ENCODE measurements around the gene SMIM21. TPM values are rescaled to one million over a fixed set of nuclear protein-coding genes. Genes with fewer than 3 reads are reported as not detected.

SMIM21 gene
- total and polyA plus RNA-seq, 8 donors, result not detected

DNA sequence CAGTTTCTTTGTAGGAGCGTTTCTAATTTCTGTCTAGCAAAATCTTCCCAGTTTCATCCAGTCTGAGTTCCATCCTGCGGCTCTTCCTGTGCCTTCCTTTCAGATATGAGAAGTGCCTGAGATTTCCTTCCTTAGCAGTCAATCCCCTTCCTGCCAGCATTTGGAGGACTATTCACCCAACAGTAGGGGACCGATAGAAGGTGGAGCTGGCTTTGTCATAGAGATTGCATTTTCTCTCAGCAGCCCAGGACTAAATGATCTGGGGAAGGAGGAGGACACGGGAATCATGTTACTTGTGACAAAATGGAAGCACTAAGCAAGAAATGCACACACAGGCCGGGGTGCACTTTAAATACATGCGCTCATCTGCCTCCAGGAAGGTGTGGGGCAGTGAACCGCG, 5.6 kb upstream of the SMIM21 start:
- TF ChIP-seq, protein P1, sequence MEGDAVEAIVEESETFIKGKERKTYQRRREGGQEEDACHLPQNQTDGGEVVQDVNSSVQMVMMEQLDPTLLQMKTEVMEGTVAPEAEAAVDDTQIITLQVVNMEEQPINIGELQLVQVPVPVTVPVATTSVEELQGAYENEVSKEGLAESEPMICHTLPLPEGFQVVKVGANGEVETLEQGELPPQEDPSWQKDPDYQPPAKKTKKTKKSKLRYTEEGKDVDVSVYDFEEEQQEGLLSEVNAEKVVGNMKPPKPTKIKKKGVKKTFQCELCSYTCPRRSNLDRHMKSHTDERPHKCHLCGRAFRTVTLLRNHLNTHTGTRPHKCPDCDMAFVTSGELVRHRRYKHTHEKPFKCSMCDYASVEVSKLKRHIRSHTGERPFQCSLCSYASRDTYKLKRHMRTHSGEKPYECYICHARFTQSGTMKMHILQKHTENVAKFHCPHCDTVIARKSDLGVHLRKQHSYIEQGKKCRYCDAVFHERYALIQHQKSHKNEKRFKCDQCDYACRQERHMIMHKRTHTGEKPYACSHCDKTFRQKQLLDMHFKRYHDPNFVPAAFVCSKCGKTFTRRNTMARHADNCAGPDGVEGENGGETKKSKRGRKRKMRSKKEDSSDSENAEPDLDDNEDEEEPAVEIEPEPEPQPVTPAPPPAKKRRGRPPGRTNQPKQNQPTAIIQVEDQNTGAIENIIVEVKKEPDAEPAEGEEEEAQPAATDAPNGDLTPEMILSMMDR (IDR thresholded peaks at IDR 0.05), result no peak
- Histone ChIP-seq H3K4me3 (no peak overlapping the region), H3K27ac (no peak overlapping the region), H3K36me3 (no peaks in the 10 kb centered on the region), H3K9me3 (no peaks in the 10 kb centered on the region), H3K27me3 (peaks cover 0 to 20% of the 10 kb centered on the region in 2 donors), H3K4me1 (no peaks in the 10 kb centered on the region)
- ATAC-seq, result no peak
- no peak for DNase-seq
- intact Hi-C loops (cut with DNase I), result no loop called here

DNA sequence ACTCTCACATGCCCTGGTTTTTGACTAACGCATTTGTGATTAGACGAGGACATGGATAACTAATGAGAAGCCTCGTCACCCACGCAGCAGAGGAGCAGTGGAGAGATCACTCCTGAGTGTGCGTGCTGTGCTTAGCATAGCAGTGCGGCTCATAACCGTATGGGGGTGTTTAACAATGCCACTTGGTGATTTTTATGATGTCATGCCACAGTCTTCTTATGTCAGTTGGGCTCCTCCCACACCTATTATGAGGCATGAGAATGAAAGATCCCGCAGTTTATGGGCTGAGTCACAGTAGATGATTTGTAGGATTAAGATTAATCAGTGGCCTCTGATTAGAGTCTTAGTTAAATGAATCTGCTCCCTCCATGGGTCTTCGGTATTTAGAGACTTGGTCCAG, 2.5 kb upstream of the SMIM21 start:
- TF ChIP-seq, protein P1 (IDR thresholded peaks at IDR 0.05), result no peak
- H3K9me3 ChIP-seq, result no peaks in the 10 kb centered on the region
- DNase-seq, result no peak
- no peaks in the 10 kb centered on the region for H3K36me3 ChIP-seq
- H3K4me1 ChIP-seq, result no peaks in the 10 kb centered on the region
- H3K27ac ChIP-seq, result no peak overlapping the region
- no peak for ATAC-seq
- H3K4me3 ChIP-seq, result no peak overlapping the region
- intact Hi-C loops (cut with DNase I), result no loop called here
- peaks cover 0 to 15% of the 10 kb centered on the region in 2 donors for H3K27me3 ChIP-seq

DNA sequence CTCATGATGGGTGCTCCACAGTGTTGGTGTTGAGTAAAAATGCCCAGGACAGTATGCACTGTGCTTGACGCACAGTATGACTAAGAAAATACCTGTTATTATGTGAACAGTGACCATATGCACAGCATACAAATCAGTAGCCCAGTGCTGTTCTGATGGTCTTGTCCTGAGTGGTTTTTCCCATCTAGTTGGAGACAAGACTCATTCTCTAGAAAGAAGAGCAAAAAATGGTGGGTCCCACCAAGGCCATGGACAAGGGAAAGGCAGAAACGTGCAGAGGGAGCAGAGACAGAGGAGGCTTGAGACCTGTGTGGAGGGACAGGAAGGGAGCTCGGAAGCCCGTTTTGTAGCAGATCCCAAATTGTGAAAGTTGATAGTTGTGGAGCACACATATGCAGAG, 987 bp upstream of the SMIM21 start:
- Histone ChIP-seq H3K4me3 (no peak overlapping the region), H3K27me3 (peaks cover 0 to 2% of the 10 kb centered on the region in 2 donors), H3K36me3 (no peaks in the 10 kb centered on the region), H3K4me1 (no peaks in the 10 kb centered on the region), H3K9me3 (no peaks in the 10 kb centered on the region), H3K27ac (no peak overlapping the region)
- TF ChIP-seq, protein P1 (IDR thresholded peaks at IDR 0.05), result no peak
- no peak for DNase-seq
- ATAC-seq, result no peak
- intact Hi-C loops (cut with DNase I), result no loop called here

DNA sequence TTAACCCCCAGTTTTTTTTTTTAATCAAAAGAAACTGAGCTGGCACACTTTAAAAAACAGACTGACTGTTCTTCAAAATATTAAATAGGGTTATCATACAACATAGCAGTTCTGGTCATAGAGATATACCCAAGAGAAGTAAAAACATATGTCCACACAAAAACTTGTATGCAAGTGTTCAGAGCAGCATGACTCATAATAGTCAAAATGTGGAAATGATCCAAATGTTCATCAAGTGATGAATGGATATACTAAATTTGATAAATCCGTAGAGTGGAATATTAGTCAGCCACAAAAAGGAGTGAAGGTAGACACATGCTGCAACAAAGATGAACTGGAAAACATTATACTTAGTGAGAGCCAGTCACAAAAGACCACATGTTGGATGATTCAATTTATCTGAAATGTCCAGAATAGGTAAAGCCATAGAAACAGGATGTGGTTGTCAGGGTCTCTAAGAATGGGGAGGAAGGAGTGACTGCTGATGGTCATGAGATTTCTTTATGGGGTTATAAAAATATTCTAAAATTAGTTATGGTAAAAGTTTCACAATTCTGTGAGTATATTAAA, 5.1 kb downstream of the SMIM21 start:
- Histone ChIP-seq H3K27ac (no peak overlapping the region), H3K9me3 (peaks cover 0 to 3% of the 10 kb centered on the region in 2 donors), H3K36me3 (no peaks in the 10 kb centered on the region), H3K4me3 (no peak overlapping the region), H3K4me1 (no peaks in the 10 kb centered on the region), H3K27me3 (no peaks in the 10 kb centered on the region)
- intact Hi-C loops (cut with DNase I), result no loop called here
- TF ChIP-seq, protein P1 (IDR thresholded peaks at IDR 0.05), result no peak
- DNase-seq (no peak), ATAC-seq (no peak)

DNA sequence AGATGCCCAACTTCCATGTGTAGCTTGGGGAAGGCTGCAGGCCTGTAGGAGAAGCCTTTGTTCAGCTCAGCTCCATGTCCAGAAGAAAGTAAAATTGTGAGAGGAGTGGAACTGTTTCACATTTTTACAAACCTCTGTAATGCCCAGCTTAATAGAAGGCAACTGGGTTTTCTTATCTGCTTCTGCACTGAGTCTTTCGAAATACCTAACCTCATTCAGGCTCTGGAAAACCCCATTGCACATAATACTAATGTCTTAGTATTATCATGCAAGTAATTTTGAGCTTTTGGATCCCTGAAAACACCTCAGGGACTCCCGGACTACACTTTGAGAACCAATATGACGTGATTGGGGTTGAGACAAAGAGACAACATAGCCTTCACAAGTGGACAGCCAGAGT, 5.8 kb downstream of the SMIM21 start:
- Histone ChIP-seq H3K27me3 (no peaks in the 10 kb centered on the region), H3K4me1 (no peaks in the 10 kb centered on the region), H3K9me3 (peaks cover 0 to 3% of the 10 kb centered on the region in 2 donors), H3K27ac (no peak overlapping the region), H3K36me3 (no peaks in the 10 kb centered on the region), H3K4me3 (no peak overlapping the region)
- intact Hi-C loops (cut with DNase I), result no loop called here
- DNase-seq (no peak), ATAC-seq (no peak)
- TF ChIP-seq, protein P1 (IDR thresholded peaks at IDR 0.05), result no peak

All from left lung (tissue), 10 donors.